Mucosa of rectum (tissue), 2 donors: ENCODE data around the gene ETFA.

Experiments used
- H3K27ac ChIP-seq, 2 donors: one replicate each; pipeline ENCODE4 v1.7.0; 2013; ENCODE audit warnings: inconsistent platforms in 2 of 2, low read depth in 2 of 2, low read length in 2 of 2
- H3K27me3 ChIP-seq, 2 donors: one replicate each; pipeline ENCODE4 v1.7.0; 2013; ENCODE audit warnings: low read length in 2 of 2; ENCODE audit not compliant: control insufficient read depth in 2 of 2, insufficient read depth in 2 of 2
- H3K36me3 ChIP-seq, 2 donors: one replicate each; pipeline ENCODE4 v1.7.0; 2013; ENCODE audit warnings: low read length in 2 of 2; ENCODE audit not compliant: control insufficient read depth in 2 of 2, insufficient read depth in 2 of 2
- H3K4me1 ChIP-seq, 2 donors: one replicate each; pipeline ENCODE4 v1.7.0; 2013; ENCODE audit warnings: low read length in 2 of 2, mild to moderate bottlenecking in 1 of 2; ENCODE audit not compliant: control insufficient read depth in 2 of 2, insufficient read depth in 2 of 2
- H3K4me3 ChIP-seq, 2 donors: one replicate each; pipeline ENCODE4 v1.7.0; 2013; ENCODE audit warnings: low read length in 2 of 2
- H3K9ac ChIP-seq, 2 donors: one replicate each; pipeline ENCODE4 v1.7.0; 2013; ENCODE audit warnings: low read length in 2 of 2, low read depth in 1 of 2, mild to moderate bottlenecking in 1 of 2
- H3K9me3 ChIP-seq, 2 donors: one replicate each; pipeline ENCODE4 v1.7.0; 2013; ENCODE audit warnings: low read length in 2 of 2; ENCODE audit not compliant: control insufficient read depth in 2 of 2
- donor health status: healthy.
- donor health status: Normal muscosa, but diverticular disease.

The ETFA gene

DNA sequence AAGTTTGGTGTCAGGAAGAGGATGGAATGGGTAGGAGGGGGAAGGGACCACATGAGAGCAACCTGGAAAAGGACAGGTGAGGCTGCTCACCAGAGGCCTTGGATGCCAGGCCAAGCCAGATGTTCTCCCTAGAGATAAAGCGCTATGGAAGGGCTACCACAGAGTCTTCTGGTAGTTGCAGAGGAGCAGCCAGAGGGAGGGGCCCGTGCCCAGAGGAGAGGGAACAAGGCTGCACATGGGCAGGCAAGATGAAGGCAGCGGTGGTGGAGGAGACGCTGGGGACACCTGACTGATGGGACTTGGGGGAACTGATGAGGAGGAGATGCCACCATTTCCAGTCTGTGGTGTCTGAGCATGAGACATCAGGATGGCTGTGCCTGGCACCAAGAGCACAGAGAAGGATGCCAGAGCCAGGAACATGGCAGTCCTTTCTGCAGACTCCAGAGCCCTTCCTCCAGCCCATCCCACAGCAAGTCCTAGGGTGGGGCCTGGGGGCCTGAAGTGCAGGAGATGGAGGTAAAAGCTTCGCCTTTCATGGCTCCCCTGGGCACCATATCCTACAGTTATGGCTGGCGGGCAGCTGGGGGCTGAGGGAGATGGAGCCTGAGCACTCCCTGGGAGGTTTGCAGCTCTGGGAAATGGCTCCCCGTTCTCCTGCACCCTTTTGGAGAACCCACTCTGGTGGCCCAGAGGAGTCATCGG is 103.0 kb downstream of the ETFA start:
- no peaks in the 10 kb centered on the region for H3K4me1 ChIP-seq
- peaks cover 27 to 36% of the 10 kb centered on the region in 2 donors for H3K36me3 ChIP-seq
- no peak overlapping the region for H3K4me3 ChIP-seq
- no peak overlapping the region for H3K27ac ChIP-seq
- H3K27me3 ChIP-seq, result no peaks in the 10 kb centered on the region
- H3K9ac ChIP-seq, result no peak overlapping the region
- H3K9me3 ChIP-seq, result no peaks in the 10 kb centered on the region

DNA sequence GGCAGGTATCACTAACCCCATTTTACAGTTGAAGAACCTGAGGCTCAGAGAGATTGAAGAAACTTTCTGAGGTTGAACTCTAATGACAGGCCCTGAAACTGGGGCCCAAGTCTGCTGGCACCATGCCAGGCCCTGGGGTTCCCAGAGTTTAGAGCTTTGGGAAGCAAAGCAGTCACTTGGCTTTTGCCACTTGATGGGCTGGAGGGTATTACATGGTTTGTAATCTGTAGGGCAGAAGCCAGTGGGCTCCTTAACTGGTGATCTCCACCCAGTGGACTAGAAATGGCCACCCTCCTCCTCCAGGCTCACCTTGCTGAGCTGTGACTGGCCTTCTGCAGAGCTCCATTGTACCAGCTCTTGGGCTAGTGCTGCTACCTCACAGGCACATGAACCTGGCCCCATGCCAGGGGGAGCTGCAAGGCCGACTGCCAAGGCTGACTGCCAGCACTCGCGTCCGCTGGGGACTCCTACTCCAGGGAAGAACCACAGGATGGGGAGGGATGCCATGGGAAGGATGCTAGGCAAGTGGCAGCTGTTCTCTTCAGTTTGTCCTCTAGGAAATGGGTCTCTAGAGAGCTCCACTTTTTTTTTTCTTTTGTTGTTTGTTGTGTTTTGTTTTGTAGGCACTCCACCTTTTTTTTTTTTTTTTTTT is 104.8 kb downstream of the ETFA start:
- Histone ChIP-seq H3K4me3 (no peak overlapping the region), H3K9ac (no peak overlapping the region), H3K27me3 (no peaks in the 10 kb centered on the region), H3K27ac (no peak overlapping the region), H3K4me1 (no peaks in the 10 kb centered on the region), H3K36me3 (peaks cover 17 to 26% of the 10 kb centered on the region in 2 donors), H3K9me3 (no peaks in the 10 kb centered on the region)

DNA sequence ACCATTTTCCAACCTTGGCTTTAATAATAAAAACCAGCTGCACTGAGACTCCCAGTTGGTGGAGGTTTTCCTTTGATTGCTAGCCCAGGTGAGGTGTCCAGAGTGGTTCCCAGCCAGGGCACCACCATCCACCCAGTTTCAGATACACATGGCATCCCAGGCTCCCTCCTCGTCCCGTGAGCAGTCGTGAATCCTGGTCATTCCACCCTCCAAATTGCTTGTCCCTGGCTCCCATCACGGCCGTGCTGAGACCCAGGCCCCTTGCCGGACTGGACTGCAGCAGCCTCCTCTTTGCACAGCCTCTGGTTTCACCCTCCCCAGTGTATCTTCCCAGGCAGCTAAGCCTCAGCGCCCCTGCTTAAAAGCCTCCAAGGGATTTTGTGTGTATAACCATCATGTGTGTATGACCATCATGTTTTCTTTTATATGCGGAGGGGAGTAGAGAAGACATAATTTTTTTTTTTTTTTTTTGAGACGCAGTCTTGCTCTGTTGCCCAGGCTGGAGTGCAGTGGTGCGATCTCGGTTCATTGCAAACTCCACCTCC is 106.3 kb downstream of the ETFA start:
- no peaks in the 10 kb centered on the region for H3K27me3 ChIP-seq
- no peaks in the 10 kb centered on the region for H3K9me3 ChIP-seq
- H3K4me3 ChIP-seq, result no peak overlapping the region
- no peak overlapping the region for H3K27ac ChIP-seq
- H3K9ac ChIP-seq, result no peak overlapping the region
- H3K36me3 ChIP-seq, result peaks cover 15 to 19% of the 10 kb centered on the region in 2 donors
- H3K4me1 ChIP-seq, result no peaks in the 10 kb centered on the region

DNA sequence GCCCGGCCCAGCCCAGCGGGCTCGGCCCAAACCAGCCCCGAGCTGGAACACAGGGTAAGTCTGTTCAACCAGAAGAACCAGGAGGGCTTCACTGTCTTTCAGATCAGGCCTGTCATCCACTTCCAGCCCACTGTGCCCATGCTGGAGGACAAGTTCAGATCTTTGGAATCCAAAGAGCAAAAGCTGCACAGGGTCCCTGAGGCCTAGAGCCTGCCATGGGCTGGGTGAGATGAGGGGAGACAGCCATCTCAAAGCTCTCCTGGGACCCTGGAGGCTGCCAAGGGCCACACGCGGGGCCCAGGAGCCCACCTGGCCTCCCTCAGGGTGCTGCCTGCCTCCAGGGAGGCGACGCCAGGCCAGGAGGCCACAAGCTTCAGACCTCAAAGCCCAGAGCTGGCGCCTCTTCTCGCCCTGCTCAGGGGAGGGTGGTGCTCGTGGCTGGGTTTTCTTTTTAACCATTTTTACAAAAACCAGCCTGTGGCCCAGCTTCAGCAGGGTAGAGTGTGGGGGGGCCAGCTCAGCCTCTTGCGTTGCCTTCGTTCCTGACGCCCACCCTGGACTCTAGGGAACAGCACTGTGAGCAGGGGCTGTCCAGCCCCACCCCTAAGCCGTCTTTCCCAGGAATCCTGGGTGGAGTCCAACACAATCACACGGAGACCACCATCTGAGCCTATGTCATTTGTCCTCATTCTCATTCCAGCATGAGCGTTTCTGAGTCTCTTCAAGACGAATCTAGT is 107.0 kb downstream of the ETFA start:
- no peak overlapping the region for H3K9ac ChIP-seq
- no peak overlapping the region for H3K4me3 ChIP-seq

DNA sequence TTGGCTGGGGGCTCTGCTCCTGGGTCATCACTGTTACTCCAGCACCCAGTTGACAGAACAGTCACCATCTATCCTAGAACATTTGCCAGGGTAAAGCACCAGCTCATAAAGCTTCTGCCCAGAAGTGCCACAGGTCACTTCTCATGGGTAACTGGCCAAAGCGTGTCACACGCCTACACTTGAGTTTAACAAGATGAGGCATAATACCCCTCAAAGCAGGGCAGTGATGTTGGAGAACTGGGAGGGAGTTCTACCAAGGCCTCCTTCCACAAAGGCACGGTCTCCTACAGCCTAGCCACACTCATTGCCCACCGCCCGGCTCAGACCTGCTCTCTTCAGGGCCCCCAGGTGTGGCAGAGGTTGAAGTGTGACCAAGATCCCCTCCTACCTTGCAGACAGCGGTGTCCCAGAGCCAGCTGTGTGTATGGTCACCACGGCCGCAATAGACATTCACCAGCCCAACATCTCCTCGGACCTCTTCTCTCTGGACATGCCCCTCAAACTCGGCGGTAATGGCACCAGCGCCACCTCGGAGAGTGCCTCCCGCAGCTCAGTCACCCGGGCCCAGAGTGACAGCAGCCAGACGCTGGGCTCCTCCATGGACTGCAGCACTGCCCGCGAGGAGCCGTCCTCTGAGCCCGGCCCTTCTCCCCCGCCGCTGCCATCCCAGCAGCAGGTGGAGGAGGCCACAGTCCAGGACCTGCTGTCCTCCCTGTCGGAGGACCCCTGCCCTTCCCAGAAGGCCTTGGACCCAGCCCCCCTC is 107.7 kb downstream of the ETFA start:
- Histone ChIP-seq H3K27ac (no peak overlapping the region), H3K36me3 (peaks cover 14 to 15% of the 10 kb centered on the region in 2 donors)

More for the DNA sequence above, 107.0 kb downstream of the ETFA start:
- no peaks in the 10 kb centered on the region for H3K4me1 ChIP-seq
- no peak overlapping the region for H3K27ac ChIP-seq
- no peaks in the 10 kb centered on the region for H3K27me3 ChIP-seq
- H3K36me3 ChIP-seq, result peaks cover 14 to 15% of the 10 kb centered on the region in 2 donors
- no peaks in the 10 kb centered on the region for H3K9me3 ChIP-seq

DNA sequence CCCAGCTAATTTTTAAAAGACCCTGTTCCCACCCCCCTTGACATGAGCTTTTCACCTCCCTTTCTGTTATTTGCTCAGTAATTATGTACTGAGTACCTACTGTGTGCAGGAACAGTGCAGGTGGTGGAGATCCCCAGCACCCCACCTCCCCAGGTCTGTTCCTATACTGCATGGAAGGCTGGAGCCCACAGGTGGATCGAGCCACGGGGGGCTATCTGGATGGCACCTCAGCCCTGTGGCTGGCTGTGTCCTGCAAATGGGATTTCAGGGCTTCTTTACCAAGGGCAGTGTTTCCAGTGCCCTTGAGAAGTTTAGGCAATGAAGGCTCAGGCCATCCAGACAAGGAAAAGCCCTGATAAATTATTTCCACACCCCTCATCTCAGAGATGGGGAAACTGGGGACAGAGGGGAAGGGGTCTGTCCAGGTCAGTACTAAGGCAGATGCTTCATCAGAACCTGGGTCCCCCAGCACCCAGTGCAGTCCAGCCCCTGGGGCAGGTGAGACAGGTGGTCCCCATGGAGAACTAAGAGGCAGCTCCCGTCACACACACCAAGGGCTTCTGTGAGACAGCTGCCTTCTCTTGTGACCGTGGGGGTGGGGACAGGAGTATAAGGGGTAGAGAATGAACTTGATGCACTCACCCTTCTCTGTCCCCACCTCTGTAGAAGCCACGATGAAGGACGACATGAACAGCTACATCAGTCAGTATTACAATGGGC is 109.6 kb downstream of the ETFA start:
- Histone ChIP-seq H3K27me3 (no peaks in the 10 kb centered on the region), H3K9me3 (no peaks in the 10 kb centered on the region), H3K9ac (no peak overlapping the region), H3K27ac (no peak overlapping the region), H3K4me1 (peaks cover 10 to 17% of the 10 kb centered on the region in 2 donors), H3K4me3 (no peak overlapping the region), H3K36me3 (peaks cover 5 to 10% of the 10 kb centered on the region in 2 donors)

More for the DNA sequence above, 107.7 kb downstream of the ETFA start:
- peaks cover 0 to 3% of the 10 kb centered on the region in 2 donors for H3K4me1 ChIP-seq
- no peak overlapping the region for H3K4me3 ChIP-seq
- no peak overlapping the region for H3K9ac ChIP-seq
- no peaks in the 10 kb centered on the region for H3K9me3 ChIP-seq
- no peaks in the 10 kb centered on the region for H3K27me3 ChIP-seq

DNA sequence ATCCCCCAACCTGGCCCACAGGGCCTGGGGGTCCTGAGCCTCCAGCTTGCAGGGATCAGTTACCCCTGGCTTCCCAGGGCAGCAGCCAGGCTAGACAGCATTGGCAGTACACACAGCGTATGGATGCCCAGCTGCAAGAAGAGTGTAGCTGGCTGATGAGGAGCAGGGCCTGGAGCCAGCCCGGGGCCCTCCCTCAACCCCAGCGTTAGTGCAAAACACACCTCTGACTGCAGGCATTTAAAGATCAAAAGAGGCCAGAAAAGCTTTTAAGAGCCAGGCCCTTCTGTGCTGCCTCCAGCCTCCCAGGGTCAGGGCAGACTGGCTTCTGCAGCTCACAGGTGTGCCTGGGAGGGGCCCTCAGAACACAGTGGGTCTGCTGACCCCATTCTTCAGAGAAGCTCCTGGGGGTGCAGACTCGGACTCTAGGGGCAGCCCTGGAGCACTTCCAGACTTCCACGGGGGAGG is 110.6 kb downstream of the ETFA start:
- no peak overlapping the region for H3K9ac ChIP-seq
- no peaks in the 10 kb centered on the region for H3K9me3 ChIP-seq
- peaks cover 16 to 22% of the 10 kb centered on the region in 2 donors for H3K4me1 ChIP-seq

DNA sequence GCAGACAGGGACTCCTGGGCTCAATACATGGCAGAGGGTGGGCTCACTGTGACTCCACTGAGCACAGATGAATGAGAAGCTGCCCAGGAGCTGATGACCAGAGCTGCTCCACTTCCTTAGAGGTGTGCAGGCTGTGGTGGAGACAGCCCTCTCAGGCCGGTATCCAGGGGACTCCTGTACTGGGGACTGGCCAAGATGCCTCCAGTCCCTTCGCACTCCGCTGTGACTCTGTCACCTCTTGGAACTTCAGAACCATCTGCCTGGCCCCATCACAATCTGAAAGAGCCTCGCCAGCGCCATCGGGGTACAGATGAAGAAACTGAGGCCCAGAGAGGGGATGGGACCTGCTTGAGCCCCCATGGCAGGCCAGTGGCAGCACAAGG is 111.2 kb downstream of the ETFA start:
- no peaks in the 10 kb centered on the region for H3K9me3 ChIP-seq
- no peak overlapping the region for H3K4me3 ChIP-seq
- no peak overlapping the region for H3K27ac ChIP-seq
- no peaks in the 10 kb centered on the region for H3K27me3 ChIP-seq
- peaks cover 0 to 3% of the 10 kb centered on the region in 2 donors for H3K36me3 ChIP-seq
- H3K9ac ChIP-seq, result no peak overlapping the region
- peaks cover 16 to 22% of the 10 kb centered on the region in 2 donors for H3K4me1 ChIP-seq

More for the DNA sequence above, 110.6 kb downstream of the ETFA start:
- H3K27ac ChIP-seq, result no peak overlapping the region
- H3K4me3 ChIP-seq, result no peak overlapping the region
- H3K27me3 ChIP-seq, result no peaks in the 10 kb centered on the region
- H3K36me3 ChIP-seq, result peaks cover under 1 to 4% of the 10 kb centered on the region in 2 donors
